HG03139 (cell line): ENCODE results near the gene KRT71.
"Not testable (repeated sequence)": the region's sequence is repeated elsewhere in the genome, so short reads cannot be mapped to it uniquely, and the experiment has no call there.

Source experiments
- ATAC-seq: cut with Tn5 transposase; IDR thresholded peaks from one replicate; pipeline ENCODE4 v1.9.1; 2021; ENCODE audit not compliant: unreplicated experiment

Gene KRT71

DNA sequence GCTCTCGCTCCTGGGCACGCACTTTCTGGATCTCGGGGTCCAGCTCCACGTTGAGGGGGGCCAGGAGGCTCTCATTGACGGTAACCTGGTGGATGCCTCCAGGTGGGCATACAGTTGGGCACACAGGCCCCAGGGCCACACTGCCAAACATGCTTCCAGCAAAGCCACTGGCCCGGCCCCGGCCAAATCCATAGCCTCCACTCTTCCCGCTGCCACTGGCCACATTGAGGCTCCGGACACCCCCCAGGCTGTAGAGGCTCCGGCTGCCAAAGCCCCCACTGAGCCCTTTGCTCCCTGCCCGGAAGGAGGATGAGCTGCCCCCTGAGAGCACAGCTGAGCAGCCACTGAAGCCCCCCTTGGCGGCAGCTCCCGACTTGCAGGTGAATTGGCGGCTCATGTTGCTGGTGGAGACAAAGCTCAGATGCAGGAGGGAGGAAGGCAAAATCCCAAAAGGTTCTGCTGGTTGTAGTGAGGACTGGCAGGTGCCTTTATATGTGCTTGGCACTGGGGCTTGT, at the start of gene KRT71:
KRT71 (minus strand) TSS at position 465 of the 515 bp plus-strand sequence; CDS start at position 397, 68 bp downstream.
- no peak for ATAC-seq

DNA sequence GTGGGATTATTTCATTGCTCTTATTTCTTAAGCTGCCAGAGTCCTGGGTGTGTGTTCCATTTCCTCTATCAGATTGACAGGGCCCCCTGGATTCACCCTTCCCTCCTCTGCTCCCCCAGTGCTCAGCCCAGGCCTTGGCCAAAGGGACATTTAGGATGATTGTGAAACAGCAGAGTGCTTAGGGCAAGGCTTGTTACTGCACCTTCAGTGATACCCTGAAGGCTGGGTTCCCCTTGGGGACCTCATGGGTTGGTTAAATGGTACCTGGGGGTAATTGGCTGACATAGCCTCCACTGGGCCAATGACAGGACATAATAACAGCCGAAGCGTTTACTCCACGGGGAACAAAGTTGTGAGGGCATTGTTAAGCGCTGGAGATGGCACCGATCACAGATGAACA, 49.6 kb upstream of the KRT71 start:
- no peak for ATAC-seq

- ATAC-seq: no peak
Measured at GRCh38 chr12:52601671-52602070, 48.7 kb upstream of the KRT71 start.

DNA sequence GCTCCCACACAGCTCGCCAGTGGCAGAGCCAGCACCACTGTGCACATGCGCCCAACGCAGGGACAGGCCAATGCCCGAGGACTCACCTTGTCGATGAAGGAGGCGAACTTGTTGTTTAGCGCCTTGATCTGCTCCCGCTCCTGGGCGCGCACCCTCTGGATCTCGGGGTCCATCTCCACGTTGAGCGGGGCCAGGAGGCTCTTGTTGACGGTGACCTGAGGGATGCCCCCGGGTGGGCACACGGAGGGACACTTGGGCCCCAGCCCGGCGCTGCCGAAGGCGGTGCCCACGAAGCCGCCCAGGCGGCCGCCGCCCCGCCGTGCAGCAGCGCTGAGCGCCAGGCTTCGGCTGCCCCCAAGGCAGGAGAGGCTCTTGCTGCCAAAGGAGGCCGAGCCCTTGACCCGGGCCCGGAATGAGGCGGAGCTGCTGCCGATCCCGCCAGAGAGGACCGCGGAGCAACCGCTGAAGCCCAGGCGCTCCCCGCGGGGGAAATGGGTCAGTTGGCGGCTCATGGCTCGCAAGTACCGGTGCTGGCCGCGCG, 48.1 kb upstream of the KRT71 start, which contains the start of gene KRT72:
KRT72 (minus strand) TSS at position 523 of the 541 bp plus-strand sequence; CDS start at position 512, 11 bp downstream.
- ATAC-seq: no peak

DNA sequence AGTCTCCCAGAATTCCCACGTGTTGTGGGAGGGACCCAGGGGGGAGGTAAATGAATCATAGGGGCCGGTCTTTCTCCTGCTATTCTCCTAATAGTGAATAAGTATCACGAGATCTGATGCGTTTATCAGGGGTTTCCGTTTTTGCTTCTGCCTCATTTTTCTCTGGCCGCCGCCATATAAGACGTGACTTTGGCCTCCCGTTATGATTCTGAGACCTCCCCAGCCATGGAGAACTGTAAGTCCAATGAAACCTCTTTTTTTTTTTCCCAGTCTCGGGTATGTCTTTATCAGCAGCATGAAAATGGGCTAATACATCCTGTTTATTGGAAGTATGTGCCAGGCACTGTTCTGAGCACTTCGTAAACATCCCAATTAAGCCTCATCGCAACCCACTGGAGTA, 47.5 kb upstream of the KRT71 start:
- ATAC-seq: no peak

DNA sequence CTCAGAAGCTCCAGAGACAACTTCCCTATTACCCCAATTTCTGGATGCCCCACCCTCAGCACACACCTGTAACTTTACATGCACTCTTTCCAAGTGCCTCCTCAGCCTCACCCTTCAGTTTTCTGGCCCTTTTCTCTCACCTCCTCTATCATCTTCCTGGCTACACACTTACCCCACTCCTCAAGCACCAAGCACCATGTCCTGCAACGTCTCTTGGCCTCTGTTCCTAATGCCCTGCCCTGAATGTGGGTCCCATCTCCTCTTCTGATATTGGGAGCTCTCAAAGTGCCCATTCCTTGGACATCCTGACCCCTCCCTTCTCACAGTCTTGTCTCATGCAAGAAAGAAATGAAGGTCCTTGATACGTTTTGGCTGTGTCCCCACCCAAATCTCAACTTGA, 47.1 kb upstream of the KRT71 start:
- ATAC-seq: no peak

GRCh38 chr12:52598966-52599365, 46.0 kb upstream of the KRT71 start:
- no peak for ATAC-seq

- not testable (repeated sequence) for ATAC-seq
Measured at GRCh38 chr12:52594237-52594636, 41.3 kb upstream of the KRT71 start.

- no peak for ATAC-seq
Measured at GRCh38 chr12:52591521-52591920, 38.6 kb upstream of the KRT71 start.

DNA sequence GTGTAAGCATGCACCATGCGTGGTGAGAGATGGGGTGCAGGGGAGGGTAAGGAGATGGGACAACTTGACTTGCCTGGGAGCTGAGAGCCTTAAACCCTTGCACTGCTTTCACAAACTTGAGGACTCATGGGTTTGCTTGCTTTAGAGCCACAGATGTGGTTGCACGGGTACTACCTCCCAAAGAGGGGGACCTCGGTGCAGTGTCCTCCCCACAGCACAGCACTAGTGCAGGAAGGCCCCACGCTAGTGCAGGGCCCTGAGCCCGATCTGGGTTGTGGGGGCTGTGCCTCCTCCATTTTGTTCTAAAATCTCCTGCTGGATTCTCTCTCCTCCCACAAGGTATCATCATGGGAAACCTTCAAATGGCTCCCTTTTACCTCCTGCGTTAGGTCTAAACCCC, 37.1 kb upstream of the KRT71 start:
- no peak for ATAC-seq

- no peak for ATAC-seq
Measured at GRCh38 chr12:52587563-52587962, 34.6 kb upstream of the KRT71 start.

GRCh38 chr12:52585946-52586345, 33.0 kb upstream of the KRT71 start:
- ATAC-seq: no peak

DNA sequence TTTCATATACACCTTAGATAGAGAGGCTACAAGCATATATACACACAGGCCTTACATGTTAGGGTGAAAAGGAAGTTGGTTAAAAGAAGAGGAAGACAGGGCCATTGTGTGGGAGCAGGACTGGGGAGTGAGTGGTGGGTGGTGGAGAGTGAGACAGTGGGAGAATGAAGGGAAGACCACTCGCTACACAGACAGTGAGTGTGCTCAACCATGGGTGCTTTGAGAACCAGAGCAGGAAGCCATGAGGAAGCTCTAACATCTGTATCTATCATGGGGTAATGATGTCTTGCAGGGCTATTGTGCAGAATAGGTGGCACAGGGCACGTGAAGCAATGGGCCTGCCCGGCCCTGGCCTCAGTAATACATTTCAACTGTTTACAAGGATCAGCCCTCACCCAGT, 32.1 kb upstream of the KRT71 start:
- no peak for ATAC-seq

GRCh38 chr12:52584156-52584682, 31.3 kb upstream of the KRT71 start:
- no peak for ATAC-seq

GRCh38 chr12:52582971-52583456, 30.1 kb upstream of the KRT71 start:
- ATAC-seq: no peak

GRCh38 chr12:52582486-52582885, 29.5 kb upstream of the KRT71 start:
- no peak for ATAC-seq

DNA sequence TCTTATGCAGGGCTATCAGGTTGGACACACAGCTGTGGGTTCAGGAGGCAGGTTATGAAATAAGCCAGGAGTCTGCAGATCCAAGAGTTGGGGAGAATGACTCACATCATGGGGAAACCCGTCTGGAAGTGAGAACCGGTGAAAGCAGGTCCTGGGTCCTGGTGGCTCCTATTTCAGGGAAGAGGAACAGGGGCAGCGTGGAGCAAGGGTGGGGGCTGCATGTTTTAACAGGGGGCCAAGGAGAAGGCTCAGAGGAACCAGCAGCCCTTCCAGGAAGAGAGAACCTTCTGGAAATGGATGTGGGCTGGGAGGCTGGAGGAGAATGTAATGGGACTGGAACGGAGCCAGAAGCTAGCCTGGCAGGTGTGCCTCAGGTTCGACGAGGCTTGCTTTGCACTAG, 28.5 kb upstream of the KRT71 start:
- no peak for ATAC-seq

DNA sequence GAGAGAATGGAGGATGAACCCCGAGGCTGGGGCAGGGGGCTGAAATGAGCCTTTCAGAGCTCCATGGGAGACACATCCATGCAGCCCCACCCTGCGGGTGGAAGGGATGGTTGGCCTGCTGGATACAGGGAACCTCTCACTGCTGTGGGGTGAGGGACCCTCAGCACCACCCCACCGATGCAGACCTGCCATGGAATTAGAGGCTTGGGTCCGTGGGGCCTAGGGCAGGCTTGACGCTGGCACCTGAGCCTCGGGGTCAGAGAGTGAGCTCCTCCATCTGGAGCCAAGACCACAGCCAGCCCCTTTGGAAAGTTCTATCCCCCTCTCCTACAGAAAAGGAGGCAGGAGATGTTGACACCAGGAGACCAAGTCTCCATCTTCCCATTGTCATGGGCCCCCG, 28.1 kb upstream of the KRT71 start:
- ATAC-seq: no peak

GRCh38 chr12:52580496-52580895, 27.6 kb upstream of the KRT71 start:
- ATAC-seq: no peak

GRCh38 chr12:52579468-52580465, 26.8 kb upstream of the KRT71 start:
- no peak for ATAC-seq

GRCh38 chr12:52578469-52578868, 25.5 kb upstream of the KRT71 start:
- ATAC-seq: no peak

DNA sequence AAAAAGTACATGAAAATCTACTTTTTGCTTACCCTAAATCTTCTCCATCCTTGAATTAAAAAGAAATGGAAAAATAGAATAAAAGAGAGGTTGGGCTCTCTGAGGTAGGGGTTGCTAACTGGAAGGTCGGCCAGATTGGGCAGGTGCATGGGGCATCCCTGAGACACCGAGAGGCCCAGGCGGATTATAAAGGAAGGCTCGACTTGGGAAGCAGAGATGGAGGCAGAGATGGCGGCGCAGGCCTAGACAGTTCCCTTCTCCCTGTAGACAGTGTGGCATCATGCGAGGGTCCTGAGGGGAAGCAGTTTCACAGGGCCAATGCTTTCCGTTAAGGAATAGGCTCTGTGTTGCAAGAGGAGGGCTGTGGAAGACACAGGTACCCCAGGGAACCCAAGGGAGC, 24.4 kb upstream of the KRT71 start:
- ATAC-seq: no peak
